Measurements from ENCODE around the gene LCNL1.

LCNL1 gene

GRCh38 chr9:136958473-136958872, 24.3 kb upstream of the LCNL1 start:
- FAIRE-seq (no peak), DNase-seq (ENCODE audit: insufficient read length, low spot score) (no peak)

DNA sequence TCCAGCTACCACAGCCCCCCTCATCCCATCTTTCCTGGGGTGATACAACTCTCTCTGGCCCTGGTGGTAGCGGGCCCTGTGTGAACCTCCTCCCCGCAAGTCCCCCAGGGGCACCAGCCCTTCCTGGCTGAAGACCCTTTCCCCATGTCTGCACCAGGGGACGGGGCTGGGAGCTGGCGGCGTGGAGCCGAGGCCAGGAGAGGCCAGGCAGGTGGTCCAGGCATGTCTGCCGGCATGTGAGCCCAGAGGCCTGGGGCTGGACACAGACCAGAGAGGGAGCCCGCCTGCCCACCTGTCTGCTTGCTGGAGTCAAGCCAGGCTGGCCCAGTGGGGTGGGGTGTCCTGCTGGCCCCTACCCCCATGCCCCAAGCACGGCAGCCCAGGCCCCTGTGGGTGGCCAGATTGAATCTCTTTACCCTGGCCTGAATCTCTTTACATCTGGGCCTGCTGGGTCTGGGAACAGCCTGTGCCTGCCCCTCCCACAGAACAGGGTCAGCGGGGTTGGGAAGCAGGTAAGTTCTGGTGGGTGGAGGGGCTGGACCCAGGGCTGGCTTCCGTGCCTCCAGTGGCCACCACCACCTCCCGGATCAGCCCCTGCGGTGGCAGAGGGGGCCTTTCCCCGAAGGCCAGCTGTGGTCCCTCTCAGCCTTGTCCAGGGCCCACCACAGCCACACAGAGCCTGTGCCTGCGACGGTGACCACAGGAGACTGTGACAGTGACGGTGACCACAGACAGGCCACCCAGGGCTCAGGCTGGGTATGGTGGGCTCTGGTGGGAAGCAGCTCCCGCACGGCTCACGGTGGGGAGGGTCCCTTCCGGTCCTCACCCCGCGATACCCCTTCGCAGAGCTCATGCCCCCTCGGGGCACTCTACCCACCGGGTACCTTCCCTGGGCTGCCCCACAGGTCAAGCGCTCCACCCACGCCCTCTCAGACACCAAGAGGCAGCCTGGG, 23.6 kb upstream of the LCNL1 start:
- FAIRE-seq (no peak), DNase-seq (ENCODE audit: insufficient read length, low spot score) (no peak)

DNA sequence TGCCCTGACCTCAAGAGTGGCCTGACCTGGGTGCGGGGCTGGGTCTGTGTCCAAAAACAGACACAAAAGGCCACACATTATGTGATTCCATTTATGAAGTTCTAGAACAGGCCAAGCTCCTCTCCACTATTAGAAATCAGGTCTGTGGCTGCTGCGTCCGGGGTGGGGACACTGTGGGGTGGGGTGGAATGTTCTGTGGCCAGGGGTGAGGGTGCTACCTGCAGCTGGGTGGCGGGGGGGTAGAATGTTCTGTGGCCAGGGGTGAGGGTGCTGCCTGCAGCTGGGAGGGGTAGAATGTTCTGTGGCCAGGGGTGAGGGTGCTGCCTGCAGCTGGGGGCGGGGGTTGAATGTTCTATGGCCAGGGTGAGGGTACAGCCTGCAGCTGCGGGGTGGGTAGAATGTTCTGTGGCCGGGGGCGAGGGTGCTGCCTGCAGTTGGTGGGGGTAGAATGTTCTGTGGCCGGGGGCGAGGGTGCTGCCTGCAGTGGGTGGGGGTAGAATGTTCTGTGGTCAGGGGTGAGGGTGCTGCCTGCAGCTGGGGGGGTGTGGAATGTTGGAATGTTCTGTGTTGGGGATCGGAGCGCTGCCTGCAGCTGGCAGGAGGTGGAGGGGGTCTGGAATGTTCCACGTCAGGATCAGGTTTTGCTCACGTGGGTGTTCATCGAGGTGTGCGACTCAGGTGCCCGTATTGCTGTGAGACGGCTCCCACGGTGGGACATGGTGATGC, 22.4 kb upstream of the LCNL1 start:
- FAIRE-seq (no peak), DNase-seq (ENCODE audit: insufficient read length, low spot score) (no peak)

- DNase-seq (ENCODE audit: insufficient read length, low spot score), result no peak
- FAIRE-seq, result no peak
Observed at GRCh38 chr9:136960938-136961275, 21.9 kb upstream of the LCNL1 start.

DNA sequence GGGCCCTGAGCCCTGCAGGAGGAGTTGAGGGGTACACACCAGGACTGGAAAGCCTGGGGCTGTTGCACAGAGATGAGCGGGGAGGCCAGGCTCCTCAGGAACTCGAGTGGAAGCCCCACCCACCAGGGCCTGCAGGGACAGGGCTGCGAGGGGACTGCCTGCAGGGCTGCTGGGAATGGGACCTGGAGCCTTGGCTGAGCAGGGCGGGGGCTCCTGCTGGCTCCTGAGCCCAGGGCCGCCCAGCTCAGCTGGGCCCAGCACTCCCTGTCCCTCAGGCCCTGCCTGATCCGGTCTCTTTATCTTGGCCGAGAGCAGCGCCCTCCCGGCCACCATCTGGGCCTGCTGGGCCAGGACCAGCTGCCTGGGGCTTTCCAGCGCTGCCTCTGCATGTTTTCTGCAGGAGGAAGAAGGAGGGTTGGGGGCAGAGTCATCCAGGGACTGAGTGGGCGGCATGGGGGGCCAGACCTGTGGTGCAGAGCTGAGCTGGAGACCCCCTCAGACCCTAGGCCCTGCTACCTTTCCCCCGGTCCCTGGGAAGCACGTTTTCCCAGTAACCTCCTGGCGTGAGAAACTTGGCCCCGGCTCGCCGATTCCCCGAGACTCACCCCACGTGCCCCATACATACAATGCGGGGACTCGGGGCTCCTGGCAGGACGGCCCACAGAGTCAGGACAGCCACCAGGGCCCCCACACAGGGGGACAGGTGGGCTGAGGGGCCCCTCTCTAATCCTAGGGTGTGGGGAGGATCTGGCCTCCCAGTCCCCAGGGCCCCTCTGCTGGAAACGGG, 21.3 kb upstream of the LCNL1 start:
- no peak for FAIRE-seq
- no peak for DNase-seq (ENCODE audit: insufficient read length, low spot score)

DNA sequence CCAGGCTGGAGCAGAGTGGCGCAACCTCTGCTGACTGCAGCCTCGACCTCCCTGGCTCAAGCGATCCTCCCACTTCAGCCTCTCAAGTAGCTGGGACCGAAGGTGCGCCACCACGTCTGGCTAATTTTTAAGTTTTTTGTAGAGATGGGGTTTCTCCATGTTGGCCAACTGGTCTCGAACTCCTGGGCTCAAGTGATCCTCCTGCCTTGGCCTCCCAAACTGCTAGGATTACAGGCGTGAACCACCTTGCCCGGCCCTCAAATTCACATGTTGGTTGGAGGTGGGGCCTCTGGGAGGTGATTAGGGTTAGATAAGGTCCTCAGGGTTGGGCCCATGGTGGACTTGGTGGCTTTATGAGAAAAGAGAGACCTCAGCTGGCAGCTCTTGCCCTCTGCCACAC, 20.6 kb upstream of the LCNL1 start:
- FAIRE-seq, result no peak
- no peak for DNase-seq (ENCODE audit: insufficient read length, low spot score)

DNA sequence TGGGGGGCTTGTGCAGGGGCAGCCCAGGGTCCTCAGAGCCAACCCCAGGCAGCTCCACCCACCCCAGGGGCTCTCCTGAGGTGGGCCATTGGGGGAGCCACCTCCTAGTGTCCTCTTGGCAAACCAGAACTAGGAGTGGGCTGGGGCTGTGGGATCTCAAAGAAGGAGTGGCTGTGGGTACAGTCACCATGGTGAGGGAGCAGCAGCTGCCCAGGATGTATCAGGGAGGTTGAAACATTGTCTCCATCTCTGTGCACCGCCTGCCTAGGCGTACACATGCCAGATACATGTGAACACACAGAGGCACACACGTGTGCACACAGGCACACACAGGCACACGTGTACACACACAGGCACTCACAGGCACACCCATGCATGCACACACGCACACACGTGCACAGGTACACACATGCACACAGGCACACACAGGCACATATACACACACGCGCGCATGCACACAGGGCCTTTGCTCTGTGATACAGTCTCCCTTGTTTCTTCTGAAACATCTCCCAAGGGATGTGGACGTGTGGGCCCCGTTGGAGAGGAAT, 20.0 kb upstream of the LCNL1 start:
- FAIRE-seq, result no peak
- no peak for DNase-seq (ENCODE audit: insufficient read length, low spot score)

DNA sequence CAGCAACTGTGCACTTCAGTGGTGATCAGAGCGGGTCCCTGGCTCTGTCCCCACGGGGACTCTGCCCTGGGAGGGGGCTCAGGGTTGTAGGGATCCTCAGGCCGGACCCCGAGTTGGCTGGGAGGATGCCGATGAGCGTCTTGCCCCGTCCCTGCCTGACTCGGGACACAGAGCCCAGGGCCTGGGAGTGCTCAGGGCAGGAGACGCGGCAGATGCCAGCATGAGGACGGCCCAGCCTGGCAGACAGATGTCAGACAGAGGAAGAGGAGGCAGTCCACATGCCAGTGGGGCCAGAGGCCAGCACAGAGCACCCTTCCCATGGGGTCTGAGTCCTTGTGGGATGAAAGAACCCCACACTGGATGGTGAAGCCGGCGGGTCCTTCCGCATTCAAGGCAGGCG, 19.5 kb upstream of the LCNL1 start:
- no peak for FAIRE-seq
- no peak for DNase-seq (ENCODE audit: insufficient read length, low spot score)

DNA sequence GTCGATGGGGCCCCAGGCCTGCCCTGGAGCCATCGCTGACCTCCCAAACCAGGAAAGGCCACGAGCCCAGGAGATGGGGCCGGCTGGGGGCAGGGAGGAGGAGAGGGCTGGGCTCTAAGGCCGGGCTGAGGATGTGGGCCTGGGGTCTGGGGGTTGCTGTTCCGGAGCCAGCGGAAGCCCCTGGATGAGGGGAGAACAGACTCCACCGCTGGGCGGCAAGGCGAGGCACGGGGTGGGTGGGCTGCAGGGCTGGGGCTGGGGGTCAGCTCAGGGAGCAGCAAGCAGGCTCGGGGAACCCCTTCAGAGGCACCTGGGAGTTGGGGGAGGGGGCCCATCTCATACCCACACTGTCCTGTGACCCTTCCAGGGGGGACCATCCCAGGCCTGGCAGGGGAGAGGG, 19.0 kb upstream of the LCNL1 start:
- FAIRE-seq (no peak), DNase-seq (ENCODE audit: insufficient read length, low spot score) (no peak)

DNA sequence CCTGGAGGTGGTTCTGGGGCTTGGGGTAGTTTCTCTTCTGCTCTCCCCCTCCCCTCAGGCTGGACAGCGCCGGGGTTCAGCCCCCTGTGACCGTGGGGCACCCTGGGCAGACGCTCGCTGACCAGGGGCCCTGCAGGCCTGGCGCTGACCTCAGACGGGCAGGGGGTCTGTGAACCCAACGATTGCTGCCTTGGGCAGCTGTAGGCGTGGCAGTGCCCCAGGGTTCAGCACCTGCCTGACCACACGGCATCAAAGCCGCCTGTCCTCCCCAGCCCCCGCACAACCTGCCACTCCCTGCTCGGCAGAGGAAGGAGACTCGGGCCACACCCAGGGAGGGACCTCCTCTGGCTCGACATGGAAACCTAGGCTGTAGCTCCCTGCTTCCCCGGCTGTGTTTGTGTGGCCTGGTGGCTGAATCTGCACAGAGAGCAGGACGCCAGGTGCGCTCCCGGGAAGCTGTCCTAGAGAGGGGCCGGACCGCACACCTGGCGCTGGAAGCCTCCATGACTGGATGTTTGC, 18.6 kb upstream of the LCNL1 start:
- FAIRE-seq (no peak), DNase-seq (ENCODE audit: insufficient read length, low spot score) (no peak)

DNA sequence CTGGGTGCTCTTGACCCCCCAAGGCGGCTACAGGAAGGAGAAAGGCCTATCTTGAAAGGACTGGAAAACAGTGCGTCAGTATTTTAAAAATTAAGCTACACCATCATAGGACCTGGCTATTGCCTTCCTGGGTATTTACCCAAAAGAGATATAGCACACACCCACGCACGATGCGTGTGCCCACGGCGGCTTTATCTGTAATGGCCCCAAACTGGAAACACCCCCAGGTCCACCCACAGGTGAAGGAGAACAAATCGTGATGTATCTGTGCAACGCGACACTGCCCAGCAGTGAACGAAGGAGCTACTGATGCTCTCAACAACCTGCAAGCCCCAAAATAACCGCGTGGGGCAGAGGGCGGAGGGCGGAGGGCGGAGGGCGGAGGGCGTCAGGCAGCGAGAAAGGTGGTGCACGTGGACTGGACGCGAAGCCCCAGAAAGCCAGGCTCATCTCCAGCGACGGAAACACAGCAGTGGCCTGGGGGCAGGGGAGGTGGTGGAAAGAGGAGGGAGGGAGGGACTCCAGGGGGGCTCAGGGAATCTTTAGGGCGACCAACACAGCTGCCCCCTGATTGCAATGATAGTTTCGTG, 17.9 kb upstream of the LCNL1 start:
- no peak for DNase-seq (ENCODE audit: insufficient read length, low spot score)
- no peak for FAIRE-seq

DNA sequence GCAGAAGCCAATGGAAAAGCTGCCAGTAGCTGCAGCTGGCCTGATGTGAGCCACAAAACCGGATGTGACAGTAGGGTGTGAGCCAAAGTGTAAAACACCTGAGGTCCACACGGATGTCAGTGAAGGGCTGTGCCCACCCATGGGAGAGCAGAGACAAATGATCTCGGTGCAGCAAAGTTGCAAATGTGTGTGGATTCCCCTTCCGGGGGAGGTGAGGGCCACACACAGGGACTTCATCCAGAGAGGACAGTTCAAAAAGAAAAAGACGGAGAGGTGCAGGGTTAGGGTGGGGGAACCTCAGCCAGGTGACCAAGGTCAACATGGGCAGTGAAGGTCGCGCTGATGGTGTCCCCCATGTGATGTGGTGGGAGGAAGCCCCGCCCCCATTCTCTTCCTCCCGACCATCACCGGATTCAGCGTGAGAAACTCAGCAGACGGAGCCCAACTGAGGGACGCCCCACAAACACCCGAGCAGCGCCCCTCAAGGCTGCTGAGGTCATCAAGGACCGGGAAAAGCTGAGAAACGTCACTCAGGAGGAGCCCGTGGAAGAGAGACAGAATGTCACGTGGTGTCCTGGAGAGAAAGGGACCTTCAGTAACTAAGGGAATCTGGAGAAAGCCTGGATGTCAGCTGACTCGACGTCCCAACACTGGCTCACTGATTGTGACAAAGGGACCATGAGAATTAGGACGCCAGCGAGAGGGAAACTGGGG, 16.9 kb upstream of the LCNL1 start:
- no peak for DNase-seq (ENCODE audit: insufficient read length, low spot score)
- FAIRE-seq, result no peak

DNA sequence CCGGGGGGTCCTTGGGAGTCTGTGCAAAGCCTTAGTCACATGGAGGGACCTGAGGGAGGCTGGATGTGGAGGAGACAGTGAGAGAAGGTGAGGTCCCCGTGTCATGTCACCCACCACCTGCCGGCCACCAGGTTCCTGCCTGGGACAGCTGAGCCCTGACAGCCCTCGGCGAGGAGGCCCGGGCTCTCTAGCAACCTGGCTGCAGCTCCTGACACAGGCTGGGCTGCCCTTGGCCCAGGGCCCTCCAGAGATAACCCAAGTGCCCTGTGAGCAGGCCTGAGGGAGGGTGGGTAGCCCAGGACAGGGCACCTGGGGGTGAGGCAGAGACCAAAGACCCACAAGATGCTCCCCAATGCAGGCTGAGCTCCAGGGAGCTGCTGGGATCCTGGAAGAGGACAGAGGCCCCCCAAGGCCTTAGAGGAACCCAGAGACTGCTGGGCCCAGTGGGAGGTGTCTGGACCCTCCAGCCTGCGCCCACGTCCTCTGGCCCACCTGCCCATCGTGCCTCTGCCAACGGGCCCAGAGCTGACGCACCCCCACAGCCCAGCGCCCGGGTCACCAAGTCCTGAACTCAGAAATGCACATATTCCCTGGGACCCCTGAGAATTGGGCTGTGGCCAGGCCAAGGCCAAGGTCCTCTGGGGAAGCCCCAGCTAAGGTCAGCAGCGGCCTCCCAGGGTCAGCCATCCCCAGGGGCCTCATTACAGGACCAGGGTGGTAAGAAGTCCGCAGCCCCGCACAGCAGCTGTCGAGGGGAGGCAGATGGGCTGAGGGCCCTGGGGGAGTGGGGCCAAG, 14.3 kb upstream of the LCNL1 start:
- DNase-seq (ENCODE audit: insufficient read length, low spot score) (no peak), FAIRE-seq (no peak)

- DNase-seq (ENCODE audit: insufficient read length, low spot score), result no peak
- no peak for FAIRE-seq
Observed at GRCh38 chr9:136969150-136969549, 13.6 kb upstream of the LCNL1 start.

- FAIRE-seq, result no peak
- DNase-seq (ENCODE audit: insufficient read length, low spot score), result no peak
Observed at GRCh38 chr9:136969774-136970173, 13.0 kb upstream of the LCNL1 start.

GRCh38 chr9:136970361-136970760, 12.4 kb upstream of the LCNL1 start:
- no peak for DNase-seq (ENCODE audit: insufficient read length, low spot score)
- no peak for FAIRE-seq

DNA sequence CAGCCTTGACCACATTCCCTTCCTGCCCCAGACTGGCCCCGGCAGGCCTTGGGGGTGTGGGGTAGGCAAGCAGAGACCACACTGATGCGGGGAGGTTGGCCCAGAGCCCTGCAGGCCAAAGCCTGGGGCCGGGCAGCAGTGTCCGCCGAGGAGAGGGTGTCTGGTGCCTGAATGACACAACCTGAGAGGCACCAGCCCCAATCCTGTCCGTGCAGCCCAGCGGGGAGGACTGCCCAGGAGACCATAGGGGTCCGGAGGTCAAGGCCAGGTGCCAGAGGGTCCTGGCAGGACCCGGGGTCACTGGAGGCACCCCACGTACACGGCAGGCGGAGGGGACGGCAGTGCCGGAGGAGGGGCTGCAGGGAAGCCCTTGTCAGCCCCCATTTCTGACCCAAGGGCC, 11.0 kb upstream of the LCNL1 start:
- DNase-seq (ENCODE audit: insufficient read length, low spot score) (no peak), FAIRE-seq (no peak)

DNA sequence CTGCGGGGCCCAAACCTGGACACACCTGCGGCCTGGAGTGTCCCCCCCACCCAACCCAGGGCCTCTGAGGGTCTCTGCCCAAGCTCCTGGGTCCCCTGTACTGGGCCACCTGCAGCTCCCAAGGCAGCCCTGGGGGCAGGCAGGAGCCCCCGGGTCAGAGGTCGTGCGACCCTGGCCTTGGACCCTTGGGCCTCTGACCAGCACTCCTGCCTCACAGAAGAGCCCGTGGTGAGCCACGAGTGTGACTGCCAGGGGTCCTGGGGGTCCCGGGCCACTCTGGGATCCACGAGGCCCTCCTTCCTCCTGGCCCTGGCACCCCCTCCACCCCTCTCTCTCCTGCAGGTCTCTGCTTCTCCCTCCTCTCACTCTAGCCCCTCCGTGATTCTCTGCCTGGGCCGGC, 10.5 kb upstream of the LCNL1 start:
- FAIRE-seq (no peak), DNase-seq (ENCODE audit: insufficient read length, low spot score) (no peak)

GRCh38 chr9:136972743-136973142, 10.1 kb upstream of the LCNL1 start:
- DNase-seq (ENCODE audit: insufficient read length, low spot score), result no peak
- FAIRE-seq, result no peak

All from GM19239 (cell line).